ENCODE results near the gene NTRK3. TPM values are rescaled to one million over a fixed set of nuclear protein-coding genes. Genes with fewer than 3 reads are reported as not detected.

Gene NTRK3
- total and polyA plus RNA-seq, 2 of the 8 experiments (the other 6 are each of a cell fraction or from before 2014, with no cell fraction given) = 4.5 to 6.8 TPM

DNA sequence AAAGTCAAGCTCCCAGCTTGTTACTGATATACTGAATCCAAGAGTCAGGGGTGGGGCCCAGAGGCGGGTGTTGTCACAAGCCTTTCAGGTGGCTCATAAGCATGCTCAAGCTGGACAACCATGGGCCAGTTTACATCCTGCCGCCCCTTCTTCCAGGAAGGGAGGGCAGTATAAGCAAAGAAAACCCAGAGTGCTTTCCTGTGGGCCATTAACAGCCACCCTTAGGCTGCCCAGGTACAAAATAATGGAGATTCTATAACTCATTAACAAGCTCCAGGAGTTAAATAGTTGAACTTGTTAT, 183.2 kb downstream of the NTRK3 start:
- Histone ChIP-seq H4K8ac (ENCODE audit: extremely low read depth, insufficient read depth, low read length) (0 out of 2 replicates have a peak overlapping the region, but pooled peaks have one; percentile 6), H2BK120ac (replicated peaks; ENCODE audit: low read depth, low read length) (no peak overlapping the region), H2BK15ac (ENCODE audit: low read length) (no peak overlapping the region), H3K27me3 (replicated peaks in 1 of 4; ENCODE audit: control insufficient read depth in 3 of 4, extremely low read depth in 1 of 4, insufficient read depth in 3 of 4, low read length in 3 of 4) (no peaks in the 10 kb centered on the region), H2BK12ac (ENCODE audit: low read depth, low read length) (no peak overlapping the region; the same call in 1 of the 2 replicates), H3K23ac (ENCODE audit: insufficient read length) (no peak overlapping the region), H2AK5ac (ENCODE audit: low read depth, low read length) (no peak overlapping the region), H3K9ac (replicated peaks in 1 of 4; ENCODE audit: extremely low read depth in 1 of 4, low read depth in 3 of 4, low read length in 3 of 4) (no peak overlapping the region), H2BK20ac (ENCODE audit: low read length) (peak overlapping the region; percentile 49; the same call in 1 of the 2 replicates), H3K27ac (ENCODE audit: low read depth, low read length) (no peak overlapping the region), H3K14ac (ENCODE audit: insufficient read length) (no peak overlapping the region), H3K4me1 (replicated peaks in 1 of 4; ENCODE audit: control insufficient read depth in 3 of 4, insufficient read depth in 4 of 4, low read length in 3 of 4) (peaks cover 0 to 9% (median 4%) of the 10 kb centered on the region in 4 experiments; a peak in 4 of 7 replicates), H3K4me3 (ENCODE audit: extremely low read depth in 1 of 4, insufficient read depth in 2 of 4, low read depth in 3 of 4, low read length in 4 of 4) (no peak overlapping the region), H3K79me1 (ENCODE audit: low read depth, low read length) (no peaks in the 10 kb centered on the region), H3K4me2 (ENCODE audit: insufficient read depth in 1 of 2, low read depth in 2 of 2, low read length in 2 of 2) (peak overlapping the region; percentile 4 to 16; a peak in 1 of 4 replicates), H3K79me2 (ENCODE audit: control insufficient read depth in 1 of 2, insufficient read depth in 2 of 2, low read length in 2 of 2) (no peaks in the 10 kb centered on the region), H3K9me3 (ENCODE audit: insufficient read depth in 2 of 2, low read depth in 1 of 2, low read length in 1 of 2) (no peaks in the 10 kb centered on the region), H2BK5ac (ENCODE audit: low read depth, low read length) (peak overlapping the region; percentile 1; the same call in 1 of the 2 replicates), H4K91ac (replicated peaks; ENCODE audit: insufficient read length, low read length) (no peak overlapping the region), H2AFZ (ENCODE audit: low read length) (no peak overlapping the region), H3K4ac (replicated peaks; ENCODE audit: insufficient read length, low read depth, low read length) (no peak overlapping the region), H3K56ac (replicated peaks; ENCODE audit: insufficient read length, low read depth, low read length) (no peak overlapping the region), H3K36me3 (ENCODE audit: control insufficient read depth in 2 of 4, insufficient read depth in 4 of 4, low read length in 3 of 4) (no peaks in the 10 kb centered on the region), H4K20me1 (replicated peaks in 1 of 2; ENCODE audit: control insufficient read depth in 1 of 2, insufficient read depth in 2 of 2, low read length in 2 of 2) (no peaks in the 10 kb centered on the region), H3K23me2 (ENCODE audit: low read depth, low read length) (no peaks in the 10 kb centered on the region), H3K18ac (ENCODE audit: extremely low read depth, low read length) (no peak overlapping the region), H4K5ac (ENCODE audit: insufficient read length, low read depth, low read length) (no peak overlapping the region)
- ChIA-PET POLR2A (ENCODE audit: partially characterized antibody) (no interaction called here), CTCF (ENCODE audit: partially characterized antibody) (interaction anchor here (0.9 to 2.7 kb wide), 7 partner anchors 8 to 401 kb away, joined by 3 to 10 read pairs (median 5); no protein-coding TSS in a partner anchor)
- TF ChIP-seq SIN3A (conservative IDR thresholded peaks at IDR 0.05 in 1 of 2, IDR thresholded peaks at IDR 0.05 in 1 of 2; ENCODE audit: low read depth in 1 of 2, low read length in 2 of 2) (no peak), TEAD4 (IDR thresholded peaks at IDR 0.05; ENCODE audit: low read depth, low read length) (no peak), SRF (IDR thresholded peaks at IDR 0.05; ENCODE audit: low read depth, low read length) (no peak), TAF7 (optimal IDR thresholded peaks at IDR 0.05; ENCODE audit: borderline replicate concordance, low read depth, low read length) (no peak), EGR1 (IDR thresholded peaks at IDR 0.05; ENCODE audit: borderline replicate concordance, low read depth, low read length) (no peak), RFX5 (IDR thresholded peaks at IDR 0.05; ENCODE audit: borderline replicate concordance, low read depth, low read length) (no peak), ATF2 (IDR thresholded peaks at IDR 0.05; ENCODE audit: low read length) (no peak), POU5F1 (IDR thresholded peaks at IDR 0.05; ENCODE audit: low read depth, low read length) (no peak), TCF12 (IDR thresholded peaks at IDR 0.05; ENCODE audit: low read depth, low read length) (no peak), SP4 (IDR thresholded peaks at IDR 0.05; ENCODE audit: low read length) (no peak), BCL11A (IDR thresholded peaks at IDR 0.05; ENCODE audit: low read depth in 2 of 2, low read length in 2 of 2) (no peak), SIRT6 (IDR thresholded peaks at IDR 0.05; ENCODE audit: low read length) (no peak), JUND (IDR thresholded peaks at IDR 0.05; ENCODE audit: low read length) (no peak)
- DNase-seq (ENCODE audit: low read depth in 1 of 2, low spot score in 2 of 2) (peak in 1 of 2 experiments; percentile 3), FAIRE-seq (no peak)
- WGBS, 2 experiments (ENCODE audit: extremely low coverage in 1 of 2, insufficient coverage in 1 of 2, insufficient read length in 1 of 2, insufficient replicate concordance in 2 of 2, low coverage in 1 of 2, low lambda C conversion rate in 2 of 2, missing lambda C conversion rate in 1 of 2) = 54% methylated on average over 2 of the region's 2 CpGs; no CpG with 5 or more reads in 1 of the 2 experiments
